BLaER1 treated with 17β-estradiol and CSF1 and Interleukin-3, amounts not matched to agents 10 nM and 100 nM (cell line): Measurements from ENCODE around the gene ARCN1.

ENCODE experiments used
- H3K27ac ChIP-seq, 11 experiments: shearing (Covaris generic); formaldehyde crosslinking; 2 replicates each; pipeline ENCODE4 v1.8.1; 2022
- H3K27me3 ChIP-seq, 11 experiments: shearing (Covaris generic); formaldehyde crosslinking; 2 replicates each; pipeline ENCODE4 v1.8.1; 2022
- H3K36me3 ChIP-seq, 11 experiments: shearing (Covaris generic); formaldehyde crosslinking; 2 replicates each; pipeline ENCODE4 v1.8.1; 2022
- H3K4me1 ChIP-seq, 10 experiments: shearing (Covaris generic); formaldehyde crosslinking; 2 replicates each; pipeline ENCODE4 v1.8.1; 2022
- H3K4me2 ChIP-seq, 11 experiments: shearing (Covaris generic); formaldehyde crosslinking; 2 replicates each; pipeline ENCODE4 v1.8.1; 2022
- H3K4me3 ChIP-seq, 10 experiments: shearing (Covaris generic); formaldehyde crosslinking; 2 replicates each; pipeline ENCODE4 v1.8.1; 2022
- H3K9ac ChIP-seq, 11 experiments: shearing (Covaris generic); formaldehyde crosslinking; 2 replicates each; pipeline ENCODE4 v1.8.1; 2022
- H3K9me3 ChIP-seq, 11 experiments: shearing (Covaris generic); formaldehyde crosslinking; replicated peaks in 1 of 11; 2 replicates each; pipeline ENCODE4 v1.8.1; 2022
- H4K20me1 ChIP-seq, 11 experiments: shearing (Covaris generic); formaldehyde crosslinking; 2 replicates each; pipeline ENCODE4 v1.8.1; 2022
- Cebpa-rat ChIP-seq, 11 experiments: shearing (Covaris generic); IDR thresholded peaks; 2 replicates each; pipeline ENCODE4 v1.8.1; 2022

The ARCN1 gene

GRCh38 chr11:118572061-118572980 is at the start of gene ARCN1:
Gene ARCN1, plus strand, starts transcription at chr11:118572409. Its CDS starts 139 bp downstream, at chr11:118572548.
- TF ChIP-seq Cebpa-rat (IDR thresholded peaks at IDR 0.05): no peak
- Histone ChIP-seq H3K27ac (peak within 1 kb of the TSS; percentile 92 to 98 (median 97)), H3K4me2 (peak within 1 kb of the TSS; percentile 73 to 98 (median 90)), H3K9me3 (no peaks in the 10 kb centered on the region), H3K4me1 (peaks cover 24 to 44% (median 31%) of the 10 kb centered on the region in 10 experiments), H3K4me3 (peak within 1 kb of the TSS; percentile 85 to 100 (median 96)), H3K9ac (peak within 1 kb of the TSS; percentile 92 to 99 (median 97)), H3K36me3 (peaks cover 9 to 23% (median 12%) of the 10 kb centered on the region in 11 experiments), H4K20me1 (peaks cover 39 to 48% (median 43%) of the 10 kb centered on the region in 11 experiments), H3K27me3 (no peaks in the 10 kb centered on the region)

GRCh38 chr11:118522571-118523072 is 49.6 kb upstream of the ARCN1 start:
- H3K4me1 ChIP-seq: peaks cover 53 to 80% (median 72%) of the 10 kb centered on the region in 10 experiments
- TF ChIP-seq Cebpa-rat (IDR thresholded peaks at IDR 0.05): no peak
- peaks cover 55 to 76% (median 65%) of the 10 kb centered on the region in 11 experiments for H3K36me3 ChIP-seq
- peaks cover 0 to 41% (median 17%) of the 10 kb centered on the region in 11 experiments; a peak in 9 of 22 replicates for H4K20me1 ChIP-seq
- H3K9ac ChIP-seq: peak overlapping the region in 9 of 11 experiments; percentile 6 to 70 (median 62); a peak in 15 of 22 replicates
- no peaks in the 10 kb centered on the region for H3K27me3 ChIP-seq
- H3K4me3 ChIP-seq: peak overlapping the region in 5 of 10 experiments; percentile 2 to 30 (median 26); a peak in 8 of 20 replicates
- H3K4me2 ChIP-seq: peak overlapping the region; percentile 61 to 95 (median 88)
- no peaks in the 10 kb centered on the region for H3K9me3 ChIP-seq
- H3K27ac ChIP-seq: peak overlapping the region in 9 of 11 experiments; percentile 26 to 90 (median 85); a peak in 18 of 22 replicates

- Histone ChIP-seq H3K9me3 (no peaks in the 10 kb centered on the region), H3K27me3 (0 out of 22 replicates have a peak, but pooled peaks cover 0 to 3% (median 0%) of the 10 kb centered on the region in 11 experiments), H3K4me1 (peaks cover 56 to 90% (median 77%) of the 10 kb centered on the region in 10 experiments), H3K9ac (peak overlapping the region in 9 of 11 experiments; percentile 16 to 78 (median 67); a peak in 16 of 22 replicates), H3K4me2 (peak overlapping the region; percentile 82 to 95 (median 88)), H3K27ac (peak overlapping the region in 9 of 11 experiments; percentile 37 to 90 (median 85); a peak in 20 of 22 replicates), H3K4me3 (peak overlapping the region in 5 of 10 experiments; percentile 25 to 42 (median 38); a peak in 9 of 20 replicates), H3K36me3 (peaks cover 39 to 59% (median 51%) of the 10 kb centered on the region in 11 experiments), H4K20me1 (peaks cover 0 to 41% (median 17%) of the 10 kb centered on the region in 11 experiments; a peak in 9 of 22 replicates)
- no peak for TF ChIP-seq Cebpa-rat (IDR thresholded peaks at IDR 0.05)
Measured at GRCh38 chr11:118524356-118524755, 47.9 kb upstream of the ARCN1 start.

- peak overlapping the region in 6 of 10 experiments; percentile 14 to 42 (median 34); a peak in 10 of 20 replicates for H3K4me3 ChIP-seq
- H3K4me2 ChIP-seq: peak overlapping the region; percentile 82 to 95 (median 88)
- peaks cover 61 to 96% (median 80%) of the 10 kb centered on the region in 10 experiments for H3K4me1 ChIP-seq
Measured at GRCh38 chr11:118524757-118525470, 47.3 kb upstream of the ARCN1 start.

GRCh38 chr11:118526688-118527087 is 45.5 kb upstream of the ARCN1 start:
- TF ChIP-seq Cebpa-rat (IDR thresholded peaks at IDR 0.05): no peak
- Histone ChIP-seq H3K4me2 (peak overlapping the region in 4 of 11 experiments; percentile 9 to 54 (median 32); a peak in 5 of 22 replicates), H3K9me3 (no peaks in the 10 kb centered on the region), H3K4me3 (no peak overlapping the region), H3K27ac (peak overlapping the region in 6 of 11 experiments; percentile 8 to 90 (median 60); a peak in 6 of 22 replicates), H3K36me3 (peaks cover 16 to 38% (median 29%) of the 10 kb centered on the region in 11 experiments), H3K9ac (no peak overlapping the region), H4K20me1 (peaks cover 0 to 33% (median 17%) of the 10 kb centered on the region in 11 experiments; a peak in 9 of 22 replicates), H3K4me1 (peaks cover 59 to 94% (median 78%) of the 10 kb centered on the region in 10 experiments), H3K27me3 (peaks cover 0 to 23% (median 0%) of the 10 kb centered on the region in 11 experiments; a peak in 4 of 22 replicates)

More at GRCh38 chr11:118524757-118525470, 47.3 kb upstream of the ARCN1 start:
- Histone ChIP-seq H3K9ac (peak overlapping the region in 9 of 11 experiments; percentile 16 to 78 (median 67); a peak in 17 of 22 replicates), H4K20me1 (peaks cover 0 to 41% (median 17%) of the 10 kb centered on the region in 11 experiments; a peak in 9 of 22 replicates), H3K27ac (peak overlapping the region in 9 of 11 experiments; percentile 37 to 90 (median 85); a peak in 20 of 22 replicates), H3K36me3 (peaks cover 33 to 54% (median 46%) of the 10 kb centered on the region in 11 experiments), H3K9me3 (no peaks in the 10 kb centered on the region), H3K27me3 (peaks cover 0 to 9% (median 0%) of the 10 kb centered on the region in 11 experiments; a peak in 3 of 22 replicates)
- peak in 3 of 11 experiments; percentile 31 to 75 (median 40); a peak in 3 of 22 replicates for TF ChIP-seq Cebpa-rat (IDR thresholded peaks at IDR 0.05)

- Histone ChIP-seq H3K4me2 (peak within 1 kb of the TSS in 7 of 11 experiments; percentile 4 to 94 (median 30); a peak in 8 of 22 replicates), H3K4me1 (peaks cover 54 to 94% (median 76%) of the 10 kb centered on the region in 10 experiments), H3K36me3 (peaks cover 16 to 36% (median 28%) of the 10 kb centered on the region in 11 experiments)
Measured at GRCh38 chr11:118527109-118527508, 45.1 kb upstream of the ARCN1 start, which contains the start of gene TTC36. Gene TTC36, plus strand, starts transcription at chr11:118527474. Its CDS starts 21 bp downstream, at chr11:118527495.

GRCh38 chr11:118528511-118528910 is 43.7 kb upstream of the ARCN1 start:
- Histone ChIP-seq H3K9me3 (no peaks in the 10 kb centered on the region), H3K4me3 (no peak overlapping the region), H3K36me3 (peaks cover 2 to 22% (median 14%) of the 10 kb centered on the region in 11 experiments; a peak in 16 of 22 replicates), H3K9ac (no peak overlapping the region), H4K20me1 (peaks cover 0 to 19% (median 12%) of the 10 kb centered on the region in 11 experiments; a peak in 9 of 22 replicates), H3K4me2 (peak overlapping the region in 6 of 11 experiments; percentile 4 to 94 (median 22); a peak in 4 of 22 replicates), H3K27me3 (peaks cover 0 to 23% (median 0%) of the 10 kb centered on the region in 11 experiments; a peak in 4 of 22 replicates), H3K27ac (peak overlapping the region in 1 of 11 experiments; percentile 24; a peak in 1 of 22 replicates), H3K4me1 (peaks cover 40 to 81% (median 62%) of the 10 kb centered on the region in 10 experiments)
- no peak for TF ChIP-seq Cebpa-rat (IDR thresholded peaks at IDR 0.05)

More at GRCh38 chr11:118527109-118527508, 45.1 kb upstream of the ARCN1 start, which contains the start of gene TTC36:
- Histone ChIP-seq H3K27ac (peak within 1 kb of the TSS in 8 of 11 experiments; percentile 46 to 90 (median 80); a peak in 12 of 22 replicates), H3K9me3 (no peaks in the 10 kb centered on the region), H3K9ac (no peak within 1 kb of the TSS), H3K27me3 (peaks cover 0 to 23% (median 0%) of the 10 kb centered on the region in 11 experiments; a peak in 4 of 22 replicates), H4K20me1 (peaks cover 0 to 31% (median 17%) of the 10 kb centered on the region in 11 experiments; a peak in 9 of 22 replicates), H3K4me3 (no peak within 1 kb of the TSS)
- no peak for TF ChIP-seq Cebpa-rat (IDR thresholded peaks at IDR 0.05)
